Nephron (organoid): ENCODE results near the gene USH2A.
"Not testable (repeated sequence)": the region's sequence is repeated elsewhere in the genome, so short reads cannot be mapped to it uniquely, and the experiment has no call there.

ENCODE experiments used
- H3K27ac Mint-ChIP-seq, 3 experiments: 2 replicates each; pipeline ENCODE4 v1.8.0; 2020; ENCODE audit warnings: mixed read lengths in 3 of 3, mild to moderate bottlenecking in 2 of 3, moderate library complexity in 1 of 3
- H3K27me3 Mint-ChIP-seq: 2 replicates; pipeline ENCODE4 v1.8.0; 2021; ENCODE audit warnings: low read depth, mild to moderate bottlenecking, moderate library complexity, mixed read lengths
- H3K36me3 Mint-ChIP-seq: 2 replicates; pipeline ENCODE4 v1.8.0; 2020; ENCODE audit warnings: low read depth, mixed read lengths
- H3K4me1 Mint-ChIP-seq: 2 replicates; pipeline ENCODE4 v1.8.0; 2020; ENCODE audit warnings: mixed read lengths
- H3K4me3 Mint-ChIP-seq, 3 experiments: 2 replicates each; pipeline ENCODE4 v1.8.0; 2020; ENCODE audit warnings: mild to moderate bottlenecking in 3 of 3, mixed read lengths in 3 of 3, moderate library complexity in 2 of 3
- H3K9me3 Mint-ChIP-seq: 2 replicates; pipeline ENCODE4 v1.8.0; 2020; ENCODE audit warnings: mixed read lengths
- CTCF ChIP-seq, 3 experiments: fragments of 200-600 bp; sonication (generic); IDR thresholded peaks; one replicate each; pipeline ENCODE4 v1.5.0; 2021; ENCODE audit warnings: antibody characterized with exemption in 3 of 3; ENCODE audit not compliant: unreplicated experiment in 3 of 3

Gene USH2A

GRCh38 chr1:216169351-216169750 lies 253.9 kb downstream of the USH2A start:
- Mint-ChIP-seq H3K27me3 (peaks cover 8% of the 10 kb centered on the region), H3K4me1 (peaks cover 6% of the 10 kb centered on the region), H3K4me3 (no peak overlapping the region), H3K36me3 (no peaks in the 10 kb centered on the region), H3K9me3 (no peaks in the 10 kb centered on the region), H3K27ac (no peak overlapping the region)
- no peak for TF ChIP-seq CTCF (IDR thresholded peaks at IDR 0.05; ENCODE audit: unreplicated experiment in 3 of 3)

DNA sequence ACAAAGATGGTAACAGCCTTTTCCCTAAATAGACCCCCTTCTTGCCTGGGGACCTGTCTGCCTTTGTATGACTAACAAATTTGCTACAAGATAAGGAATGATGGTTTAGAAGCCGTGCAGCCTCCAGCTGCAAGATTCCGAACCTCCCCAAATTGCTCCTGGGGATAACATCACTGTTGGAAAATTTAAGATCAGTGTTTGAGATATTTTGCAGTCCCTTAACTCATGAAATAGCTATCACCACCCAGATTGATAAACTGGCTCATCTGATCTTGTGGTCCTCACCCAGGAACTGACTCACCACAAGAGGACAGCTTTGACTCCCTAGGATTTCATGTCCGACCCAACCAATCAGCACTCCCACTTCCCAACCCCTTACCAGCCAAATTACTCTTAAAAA lies 254.7 kb downstream of the USH2A start:
- peaks cover 8% of the 10 kb centered on the region for H3K27me3 Mint-ChIP-seq
- peaks cover 4% of the 10 kb centered on the region for H3K4me1 Mint-ChIP-seq
- no peaks in the 10 kb centered on the region for H3K9me3 Mint-ChIP-seq
- no peaks in the 10 kb centered on the region for H3K36me3 Mint-ChIP-seq
- no peak for TF ChIP-seq CTCF (IDR thresholded peaks at IDR 0.05; ENCODE audit: unreplicated experiment in 3 of 3)
- H3K27ac Mint-ChIP-seq: no peak overlapping the region
- H3K4me3 Mint-ChIP-seq: no peak overlapping the region

- no peak overlapping the region for H3K27ac Mint-ChIP-seq
- no peak for TF ChIP-seq CTCF (IDR thresholded peaks at IDR 0.05; ENCODE audit: unreplicated experiment in 3 of 3)
- H3K9me3 Mint-ChIP-seq: peaks cover 15% of the 10 kb centered on the region
- H3K4me3 Mint-ChIP-seq: no peak overlapping the region
- no peaks in the 10 kb centered on the region for H3K4me1 Mint-ChIP-seq
- no peaks in the 10 kb centered on the region for H3K36me3 Mint-ChIP-seq
- H3K27me3 Mint-ChIP-seq: no peaks in the 10 kb centered on the region
These were observed 269.2 kb downstream of the USH2A start for GRCh38 chr1:216154063-216154462.

DNA sequence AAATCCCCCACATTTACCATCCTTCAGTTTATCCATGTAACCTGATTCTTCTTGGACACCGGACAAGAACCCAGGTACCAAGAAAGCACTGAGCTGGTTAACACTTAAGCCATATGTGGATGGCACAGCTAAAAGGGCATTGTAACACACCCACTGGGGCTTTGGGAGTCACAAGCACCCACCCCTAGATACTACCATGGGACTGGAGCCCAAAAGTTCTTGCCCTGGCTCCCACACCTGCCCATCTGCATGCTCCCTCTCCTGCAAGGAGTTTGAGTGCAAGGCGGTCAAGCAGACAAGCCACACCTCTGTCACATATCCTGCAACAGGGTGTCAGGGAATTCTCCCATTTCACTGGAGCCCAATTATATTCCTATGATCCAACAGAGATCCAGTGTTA lies 270.1 kb downstream of the USH2A start:
- no peaks in the 10 kb centered on the region for H3K27me3 Mint-ChIP-seq

GRCh38 chr1:216145451-216146018 lies 277.7 kb downstream of the USH2A start:
- not testable (repeated sequence) for H3K4me3 Mint-ChIP-seq, H3K9me3 Mint-ChIP-seq, H3K4me1 Mint-ChIP-seq, H3K36me3 Mint-ChIP-seq, H3K27me3 Mint-ChIP-seq, H3K27ac Mint-ChIP-seq

More for the DNA sequence above, 270.1 kb downstream of the USH2A start:
- H3K4me3 Mint-ChIP-seq: no peak overlapping the region
- H3K4me1 Mint-ChIP-seq: no peaks in the 10 kb centered on the region
- peaks cover 15% of the 10 kb centered on the region for H3K9me3 Mint-ChIP-seq
- no peaks in the 10 kb centered on the region for H3K36me3 Mint-ChIP-seq
- no peak for TF ChIP-seq CTCF (IDR thresholded peaks at IDR 0.05; ENCODE audit: unreplicated experiment in 3 of 3)
- no peak overlapping the region for H3K27ac Mint-ChIP-seq

DNA sequence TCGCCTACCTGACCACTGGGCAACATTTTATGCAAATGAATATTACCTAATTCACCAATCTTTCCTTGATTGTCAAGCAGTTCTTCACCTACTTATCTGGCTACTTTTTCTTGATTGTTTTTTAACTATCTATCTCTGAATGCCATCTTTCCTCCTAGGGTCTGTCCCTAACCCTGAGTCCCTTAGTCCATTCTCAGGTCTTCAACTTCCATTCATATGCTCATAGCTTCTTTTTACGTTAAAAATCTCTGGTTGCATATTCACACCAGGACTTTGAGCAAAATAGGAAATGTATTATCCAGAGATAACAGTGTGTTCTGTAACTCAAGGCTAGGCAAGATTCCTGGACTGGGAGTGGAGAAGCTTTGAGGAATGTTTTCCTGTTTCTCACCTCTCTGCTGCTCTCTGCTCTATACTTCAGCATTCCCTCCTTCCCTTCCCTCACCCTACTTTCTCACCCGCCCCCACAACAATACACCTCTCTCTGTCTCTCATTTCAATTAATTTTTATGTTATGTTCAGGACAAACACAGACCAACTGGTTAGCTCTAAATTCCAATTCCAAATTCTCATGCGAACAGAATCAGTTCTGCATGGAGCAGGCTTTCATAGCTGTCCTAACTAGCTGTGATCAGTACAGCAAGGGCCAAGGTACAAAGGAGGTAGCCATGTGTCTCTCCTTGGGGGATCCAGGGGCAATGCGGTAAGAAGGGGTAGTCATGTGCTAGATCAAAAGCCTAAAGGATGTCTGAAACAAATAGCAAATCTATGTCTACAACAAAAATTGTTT lies 278.4 kb downstream of the USH2A start:
- H3K4me3 Mint-ChIP-seq: no peak overlapping the region
- no peak for TF ChIP-seq CTCF (IDR thresholded peaks at IDR 0.05; ENCODE audit: unreplicated experiment in 3 of 3)
- peaks cover 3% of the 10 kb centered on the region for H3K9me3 Mint-ChIP-seq
- no peaks in the 10 kb centered on the region for H3K36me3 Mint-ChIP-seq
- H3K27me3 Mint-ChIP-seq: no peaks in the 10 kb centered on the region
- H3K27ac Mint-ChIP-seq: no peak overlapping the region
- H3K4me1 Mint-ChIP-seq: peaks cover 10% of the 10 kb centered on the region
